ENCODE data around the gene LYZL1. TPM values are rescaled to one million over a fixed set of nuclear protein-coding genes. Genes with fewer than 3 reads are reported as not detected.

The LYZL1 gene
- total RNA-seq, 1 donor from 2014 or later, result not detected

- Mint-ChIP-seq H3K4me1 (ENCODE audit: low read depth) (no peaks in the 10 kb centered on the region), H3K27ac (no peak overlapping the region), H3K9me3 (ENCODE audit: low read depth) (peaks cover 6% of the 10 kb centered on the region), H3K36me3 (ENCODE audit: insufficient read depth) (peaks cover 1% of the 10 kb centered on the region), H3K27me3 (peaks cover 15% of the 10 kb centered on the region), H3K4me3 (ENCODE audit: low read depth) (no peak overlapping the region)
- no peak for TF ChIP-seq CTCF (IDR thresholded peaks at IDR 0.05; ENCODE audit: unreplicated experiment)
- DNase-seq (ENCODE audit: low spot score, unreplicated experiment), result no peak
Measured at GRCh38 chr10:29269486-29269885, 19.4 kb upstream of the LYZL1 start.

- peaks cover 15% of the 10 kb centered on the region for H3K27me3 Mint-ChIP-seq
Measured at GRCh38 chr10:29270883-29271282, 18.0 kb upstream of the LYZL1 start.

GRCh38 chr10:29271877-29272276, 17.0 kb upstream of the LYZL1 start:
- H3K27me3 Mint-ChIP-seq, result peaks cover 15% of the 10 kb centered on the region
- peaks cover 6% of the 10 kb centered on the region for H3K9me3 Mint-ChIP-seq (ENCODE audit: low read depth)
- peaks cover 3% of the 10 kb centered on the region for H3K4me1 Mint-ChIP-seq (ENCODE audit: low read depth)
- no peak for TF ChIP-seq CTCF (IDR thresholded peaks at IDR 0.05; ENCODE audit: unreplicated experiment)
- H3K36me3 Mint-ChIP-seq (ENCODE audit: insufficient read depth), result peaks cover 1% of the 10 kb centered on the region
- no peak overlapping the region for H3K27ac Mint-ChIP-seq
- DNase-seq (ENCODE audit: low spot score, unreplicated experiment), result no peak
- H3K4me3 Mint-ChIP-seq (ENCODE audit: low read depth), result no peak overlapping the region

More at GRCh38 chr10:29270883-29271282, 18.0 kb upstream of the LYZL1 start:
- peaks cover 1% of the 10 kb centered on the region for H3K36me3 Mint-ChIP-seq (ENCODE audit: insufficient read depth)
- DNase-seq (ENCODE audit: low spot score, unreplicated experiment), result no peak
- peaks cover 6% of the 10 kb centered on the region for H3K9me3 Mint-ChIP-seq (ENCODE audit: low read depth)
- no peak overlapping the region for H3K4me3 Mint-ChIP-seq (ENCODE audit: low read depth)
- no peak for TF ChIP-seq CTCF (IDR thresholded peaks at IDR 0.05; ENCODE audit: unreplicated experiment)
- no peak overlapping the region for H3K27ac Mint-ChIP-seq
- H3K4me1 Mint-ChIP-seq (ENCODE audit: low read depth), result no peaks in the 10 kb centered on the region

GRCh38 chr10:29273478-29273877, 15.4 kb upstream of the LYZL1 start:
- no peak for DNase-seq (ENCODE audit: low spot score, unreplicated experiment)
- no peak overlapping the region for H3K27ac Mint-ChIP-seq

GRCh38 chr10:29276251-29276850, 12.5 kb upstream of the LYZL1 start:
- H3K4me3 Mint-ChIP-seq (ENCODE audit: low read depth), result no peak overlapping the region
- no peaks in the 10 kb centered on the region for H3K9me3 Mint-ChIP-seq (ENCODE audit: low read depth)
- H3K4me1 Mint-ChIP-seq (ENCODE audit: low read depth), result peaks cover 3% of the 10 kb centered on the region
- H3K27me3 Mint-ChIP-seq, result peaks cover 15% of the 10 kb centered on the region
- H3K27ac Mint-ChIP-seq, result no peak overlapping the region
- no peak for DNase-seq (ENCODE audit: low spot score, unreplicated experiment)
- no peak for TF ChIP-seq CTCF (IDR thresholded peaks at IDR 0.05; ENCODE audit: unreplicated experiment)
- H3K36me3 Mint-ChIP-seq (ENCODE audit: insufficient read depth), result no peaks in the 10 kb centered on the region

More at GRCh38 chr10:29273478-29273877, 15.4 kb upstream of the LYZL1 start:
- peaks cover 1% of the 10 kb centered on the region for H3K36me3 Mint-ChIP-seq (ENCODE audit: insufficient read depth)
- H3K27me3 Mint-ChIP-seq, result peaks cover 15% of the 10 kb centered on the region
- H3K4me1 Mint-ChIP-seq (ENCODE audit: low read depth), result peaks cover 3% of the 10 kb centered on the region
- H3K4me3 Mint-ChIP-seq (ENCODE audit: low read depth), result no peak overlapping the region
- TF ChIP-seq CTCF (IDR thresholded peaks at IDR 0.05; ENCODE audit: unreplicated experiment), result no peak
- H3K9me3 Mint-ChIP-seq (ENCODE audit: low read depth), result peaks cover 6% of the 10 kb centered on the region

All from progenitor cell of endocrine pancreas (in vitro differentiated cells).